ENCODE data around the gene ELL. TPM values are rescaled to one million over a fixed set of nuclear protein-coding genes. Genes with fewer than 3 reads are reported as not detected.

The ELL gene
- total and polyA plus RNA-seq, 2 experiments from 2014 or later = 11.3 to 20.1 TPM

- no peaks in the 10 kb centered on the region for H3K27me3 ChIP-seq (ENCODE audit: insufficient read depth)
- Mint-ChIP-seq H3K27me3 (ENCODE audit: insufficient read depth, low read depth, poor library complexity) (peaks cover 14% of the 10 kb centered on the region), H3K27ac (no peak overlapping the region), H3K4me3 (no peak overlapping the region), H3K36me3 (ENCODE audit: low read depth) (no peaks in the 10 kb centered on the region; the same call in 2 of the 3 replicates), H3K9me3 (no peaks in the 10 kb centered on the region; the same call in 2 of the 3 replicates), H3K4me1 (peaks cover 11% of the 10 kb centered on the region)
- 0 out of 2 replicates have a peak, but pooled peaks cover 3% of the 10 kb centered on the region for H3F3A ChIP-seq (replicated peaks; ENCODE audit: low read depth)
- TF ChIP-seq ZNF462 (CRISPR knock-in tag; IDR thresholded peaks at IDR 0.05) (no peak), ZNF331 (CRISPR knock-in tag; IDR thresholded peaks at IDR 0.05; ENCODE audit: low read depth) (no peak), CREB1 (CRISPR knock-in tag; IDR thresholded peaks at IDR 0.05; ENCODE audit: low read depth) (0 out of 2 replicates have a peak, but pooled peaks have one; percentile 32), CTCF (conservative IDR thresholded peaks at IDR 0.05; ENCODE audit: low read depth in 2 of 2) (no peak), STAT1 (IDR thresholded peaks at IDR 0.05; ENCODE audit: unreplicated experiment) (no peak)
- no peaks in the 10 kb centered on the region for H3K4me1 ChIP-seq (ENCODE audit: insufficient read depth)
- no peak overlapping the region for H3K27ac ChIP-seq (ENCODE audit: low read depth)
- H3K4me3 ChIP-seq = no peak overlapping the region
- DNase-seq (ENCODE audit: low spot score) (no peak), ATAC-seq (peak; percentile 50)
- no peaks in the 10 kb centered on the region for H3K36me3 ChIP-seq (ENCODE audit: insufficient read depth)
- no peaks in the 10 kb centered on the region for H3K9me2 ChIP-seq (ENCODE audit: insufficient read depth)
- no peak overlapping the region for H3K4me2 ChIP-seq
- no peak overlapping the region for H2AFZ ChIP-seq
- peaks cover 76% of the 10 kb centered on the region for H3K79me2 ChIP-seq (replicated peaks; ENCODE audit: insufficient read depth)
- peaks cover 23% of the 10 kb centered on the region for H4K20me1 ChIP-seq (replicated peaks; ENCODE audit: insufficient read depth)
Measured at GRCh38 chr19:18503971-18504885, 17.6 kb downstream of the ELL start.
